Endothelial cell of umbilical vein (primary cell): ENCODE data around the gene KCMF1. TPM values are rescaled to one million over a fixed set of nuclear protein-coding genes. Genes with fewer than 3 reads are reported as not detected.

Experiments used
- BruUV-seq: library from RNA; stranded (reverse); fragments of 400-500 nt; replicated peaks from 2 replicates; lab custom pipeline; 2021; lab: Mats Ljungman, UMichigan
- CTCF ChIA-PET: fragments of 300-600, 350-600 bp; sonication (Branson Sonifier 250); formaldehyde crosslinking; loops from one replicate; lab custom pipeline; 2021; ENCODE audit warnings: antibody characterized with exemption, inconsistent platforms; lab: Charles Lee
- POLR2A ChIA-PET: fragments of 300-600, 350-600 bp; sonication (Branson Sonifier 250); formaldehyde crosslinking; loops from one replicate; lab custom pipeline; 2021; ENCODE audit warnings: antibody characterized with exemption, inconsistent platforms; lab: Charles Lee
- DNase-seq: peaks from one replicate; pipeline ENCODE4 v3.0.0-alpha.2; 2011; ENCODE audit warnings: low read depth, low spot score
- FAIRE-seq: peaks from 2 replicates; lab custom pipeline; 2011; peaks lifted over from hg19 to GRCh38; lab: Jason Lieb, UNC
- H2AFZ ChIP-seq: 2 replicates; pipeline ENCODE4 v1.6.0; 2012; ENCODE audit warnings: low read depth, low read length, control low read depth, inconsistent platforms
- H3K27ac ChIP-seq: 2 replicates; pipeline ENCODE4 v1.5.1; 2011; ENCODE audit warnings: low read depth, mild to moderate bottlenecking, control low read depth, low read length, moderate library complexity; ENCODE audit not compliant: insufficient read depth
- H3K27me3 ChIP-seq, 2 experiments: 2 replicates each; pipeline versions ENCODE4 v1.6.0 to v1.6.1; 2011; ENCODE audit warnings: low read length in 2 of 2, mixed read lengths in 1 of 2; ENCODE audit not compliant: control insufficient read depth in 2 of 2, insufficient read depth in 2 of 2
- H3K36me3 ChIP-seq, 2 experiments: 2 replicates in 1 of 2; 3 replicates in 1 of 2; pipeline ENCODE4 v1.5.1; 2011; ENCODE audit warnings: low read length in 2 of 2, mild to moderate bottlenecking in 1 of 2, moderate library complexity in 1 of 2; ENCODE audit not compliant: control insufficient read depth in 2 of 2, insufficient read depth in 2 of 2; ENCODE audit errors: extremely low read depth in 1 of 2
- H3K4me1 ChIP-seq: 3 replicates; pipeline ENCODE4 v1.5.1; 2011; ENCODE audit warnings: mild to moderate bottlenecking, low read length; ENCODE audit not compliant: control insufficient read depth, insufficient read depth; ENCODE audit errors: extremely low read depth
- H3K4me2 ChIP-seq: 2 replicates; pipeline ENCODE4 v1.6.1; 2011; ENCODE audit warnings: low read length, control low read depth, mixed read lengths; ENCODE audit not compliant: insufficient read depth
- H3K4me3 ChIP-seq, 3 experiments: fragments of 200-600 bp in 1 of 3; sonication (generic), shearing (Covaris generic) in 1 of 3; replicated peaks in 1 of 3; 2 replicates each; pipeline ENCODE4 v1.5.1; 2011 to 2016; ENCODE audit warnings: control low read depth in 3 of 3, low read length in 3 of 3, mild to moderate bottlenecking in 2 of 3, inconsistent platforms in 1 of 3, low read depth in 1 of 3, moderate library complexity in 1 of 3; ENCODE audit not compliant: insufficient read depth in 1 of 3
- H3K79me2 ChIP-seq: 2 replicates; pipeline ENCODE4 v1.6.0; 2012; ENCODE audit warnings: low read length, inconsistent platforms; ENCODE audit not compliant: control insufficient read depth, insufficient read depth
- H3K9ac ChIP-seq: replicated peaks from 2 replicates; pipeline ENCODE3; 2011; ENCODE audit warnings: low read length, control low read depth; ENCODE audit not compliant: insufficient read depth; ENCODE audit errors: extremely low read depth
- H3K9me1 ChIP-seq: replicated peaks from 3 replicates; pipeline ENCODE4 v1.6.0; 2011; ENCODE audit warnings: mild to moderate bottlenecking, low read length; ENCODE audit not compliant: control insufficient read depth, insufficient read depth; ENCODE audit errors: extremely low read depth
- H3K9me3 ChIP-seq: replicated peaks from 2 replicates; pipeline ENCODE4 v1.5.1; 2012; ENCODE audit warnings: low read length, inconsistent platforms; ENCODE audit not compliant: control insufficient read depth, insufficient read depth
- H4K20me1 ChIP-seq: replicated peaks from 2 replicates; pipeline ENCODE3; 2011; ENCODE audit warnings: mild to moderate bottlenecking, low read length; ENCODE audit not compliant: control insufficient read depth, insufficient read depth; ENCODE audit errors: extremely low read depth
- EZH2 ChIP-seq: IDR thresholded peaks from 2 replicates; pipeline ENCODE4 v1.6.1; 2012; ENCODE audit warnings: borderline replicate concordance, low read depth, mild to moderate bottlenecking, moderate library complexity, low read length, inconsistent platforms; ENCODE audit not compliant: severe bottlenecking
- FOS ChIP-seq: IDR thresholded peaks from 2 replicates; pipeline ENCODE4 v1.6.1; 2011; ENCODE audit warnings: mild to moderate bottlenecking, low read length, moderate library complexity, borderline replicate concordance; ENCODE audit not compliant: insufficient read depth
- GATA2 ChIP-seq: IDR thresholded peaks from 2 replicates; pipeline ENCODE4 v1.7.0; 2011; ENCODE audit warnings: low read depth, mild to moderate bottlenecking, moderate library complexity, mixed read lengths, low read length; ENCODE audit not compliant: insufficient read length, insufficient read depth
- JUN ChIP-seq: IDR thresholded peaks from 2 replicates; pipeline ENCODE4 v1.6.1; 2011; ENCODE audit warnings: borderline replicate concordance, low read depth; ENCODE audit not compliant: insufficient read length, insufficient read depth
- MYC ChIP-seq: IDR thresholded peaks from one replicate; pipeline ENCODE4 v1.6.1; 2011; ENCODE audit warnings: mild to moderate bottlenecking, low read depth, low read length
- POLR2A ChIP-seq: IDR thresholded peaks from 2 replicates; pipeline ENCODE4 v1.6.1; 2012; ENCODE audit warnings: low read depth, mild to moderate bottlenecking, control low read depth, low read length
- POLR2AphosphoS5 ChIP-seq: IDR thresholded peaks from 2 replicates; pipeline ENCODE4 v1.6.1; 2012; ENCODE audit warnings: low read depth, mild to moderate bottlenecking, control low read depth, low read length, moderate library complexity; ENCODE audit not compliant: insufficient read depth
- dilution Hi-C: fragments of 300-500 bp; cut with MboI; formaldehyde crosslinking; loops from one replicate; pipeline ENCODE4 v1.15.0; 2019; ENCODE audit warnings: low sequenced_read_pairs; ENCODE audit not compliant: extremely low pct_ligation_motif_present
- intact Hi-C: fragments of 100-400 bp; cut with micrococcal nuclease; formaldehyde crosslinking; loops from one replicate; pipeline ENCODE4 v1.10.0; 2022
- polyA plus RNA-seq, 4 experiments: library from polyadenylated mRNA; depleted of rRNA in 3 of 4; stranded (reverse) in 3 of 4; unstranded in 1 of 4; fragments of >200 nt; gene quantifications; 2 replicates each; pipeline versions ENCODE4 v1.2.1 to v1.2.3, GENCODE V29; 2011 to 2012; ENCODE audit warnings: missing spikeins in 1 of 4
- total RNA-seq: library from RNA; stranded (reverse); gene quantifications from 2 replicates; pipeline ENCODE4 v1.2.3, GENCODE V29; 2021
- TF ChIP-seq, protein P1 (sequence below): IDR thresholded peaks from 2 replicates; pipeline ENCODE4 v1.6.1; 2011; ENCODE audit not compliant: insufficient read depth, insufficient read length
- TF ChIP-seq, protein P2 (sequence below), 2 donors: IDR thresholded peaks; 1 replicate in 1 of 2; 2 replicates in 1 of 2; pipeline ENCODE4 v1.5.1; 2011; ENCODE audit warnings: low read length in 2 of 2, mild to moderate bottlenecking in 2 of 2, moderate library complexity in 2 of 2, control low read depth in 1 of 2, inconsistent platforms in 1 of 2, low read depth in 1 of 2; ENCODE audit not compliant: insufficient read depth in 1 of 2; ENCODE audit errors: extremely low read depth in 1 of 2

KCMF1 gene
- total and polyA plus RNA-seq, 2 donors (not counting 3 experiments of a cell fraction or from before 2014, with no cell fraction given), result 49.3 to 78.4 TPM

DNA sequence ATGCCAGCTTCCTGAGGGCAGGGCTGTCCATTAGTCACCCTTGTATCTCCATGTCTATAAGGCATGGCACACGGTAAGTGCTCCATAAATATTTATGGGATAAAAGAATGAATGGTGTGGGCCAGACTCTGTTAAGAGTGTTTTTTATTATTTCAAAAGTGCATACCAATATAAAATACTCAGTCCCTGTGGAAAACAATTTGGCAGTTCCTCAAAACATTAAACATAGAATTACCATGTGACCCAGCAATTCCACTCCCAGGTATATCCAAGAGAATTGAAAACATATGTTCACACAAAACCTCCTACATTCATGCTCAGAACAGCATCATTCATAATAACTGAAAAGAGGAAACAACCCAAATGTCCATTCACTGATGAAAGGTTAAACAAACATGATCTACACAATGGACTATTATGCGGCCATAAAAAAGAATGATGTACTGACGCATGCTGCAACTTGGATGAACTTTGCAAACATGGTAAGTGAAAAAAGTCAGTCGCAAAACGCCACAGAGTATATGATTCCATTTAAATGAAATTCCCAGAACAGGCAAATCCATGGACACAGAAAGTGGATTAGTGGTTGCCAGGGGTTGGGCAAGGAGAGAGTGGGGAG, 93.1 kb downstream of the KCMF1 start:
- no peak overlapping the region for H3K4me3 ChIP-seq
- no peaks in the 10 kb centered on the region for H3K9me1 ChIP-seq
- H4K20me1 ChIP-seq, result no peaks in the 10 kb centered on the region
- no peak for FAIRE-seq
- no peaks in the 10 kb centered on the region for H3K4me1 ChIP-seq
- peaks cover 7 to 13% of the 10 kb centered on the region in 2 experiments for H3K27me3 ChIP-seq
- ChIA-PET CTCF (interaction anchor here (3.1 to 6.1 kb wide), 2 partner anchors 234 to 236 kb away, joined by 20 to 371 read pairs; no protein-coding TSS in a partner anchor), POLR2A (no interaction called here)
- TF ChIP-seq GATA2, result no peak
- no peak for DNase-seq
- intact Hi-C loops, result no loop called here
- no peaks in the 10 kb centered on the region for H3K9me3 ChIP-seq
- no peak overlapping the region for H3K4me2 ChIP-seq
- no peaks in the 10 kb centered on the region for H3K36me3 ChIP-seq
- H3K79me2 ChIP-seq, result no peaks in the 10 kb centered on the region
- H2AFZ ChIP-seq, result no peak overlapping the region
- no TSS peak for BruUV-seq
- dilution Hi-C loops, result no loop called here
- no peak overlapping the region for H3K9ac ChIP-seq
- no peak overlapping the region for H3K27ac ChIP-seq

DNA sequence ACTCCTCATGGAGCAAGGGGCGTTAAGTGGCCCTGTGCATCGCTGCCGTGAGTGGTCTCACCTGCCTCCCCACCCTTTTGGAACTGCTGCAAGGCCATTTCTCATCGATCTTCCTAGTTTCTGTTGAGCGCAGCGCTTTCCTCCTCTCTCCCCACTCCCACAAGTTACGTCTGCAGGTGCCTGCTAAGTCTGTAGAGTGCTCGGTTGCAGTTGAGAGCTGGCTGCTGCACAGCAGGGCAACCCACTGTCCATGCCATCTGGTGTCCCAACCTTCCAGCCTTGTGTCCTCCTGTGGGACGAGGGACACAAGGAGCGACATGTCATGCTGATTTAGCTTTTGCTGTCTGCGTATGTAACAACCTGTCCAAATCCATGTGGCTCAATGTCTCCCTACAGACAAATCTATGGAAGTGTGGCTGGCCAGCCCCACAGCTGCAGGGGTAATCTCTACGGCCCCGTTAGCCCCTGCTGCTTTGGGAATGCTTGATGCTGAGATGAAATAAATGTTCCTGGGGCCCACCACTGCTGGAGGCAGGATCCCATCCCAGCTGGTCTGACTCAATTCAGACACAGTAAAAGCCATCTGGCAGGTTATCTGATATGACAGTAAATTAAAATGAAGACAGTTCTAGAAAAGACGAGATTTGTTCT, 94.1 kb downstream of the KCMF1 start:
- Histone ChIP-seq H3K9me1 (no peaks in the 10 kb centered on the region), H4K20me1 (no peaks in the 10 kb centered on the region), H3K36me3 (no peaks in the 10 kb centered on the region), H3K4me1 (no peaks in the 10 kb centered on the region), H3K9ac (no peak overlapping the region), H3K4me2 (no peak overlapping the region), H3K27ac (no peak overlapping the region), H3K79me2 (no peaks in the 10 kb centered on the region), H3K4me3 (no peak overlapping the region), H2AFZ (no peak overlapping the region), H3K9me3 (no peaks in the 10 kb centered on the region), H3K27me3 (peaks cover 7 to 13% of the 10 kb centered on the region in 2 experiments)
- ChIA-PET POLR2A (interaction anchor here (2.3 kb wide), 1 partner anchor 235 kb away, joined by 7 read pairs; no protein-coding TSS in a partner anchor), CTCF (interaction anchor here (1.3 to 6.1 kb wide), 8 partner anchors 16 to 233 kb away, joined by 4 to 371 read pairs (median 6); partner anchors contain the start of gene TCF7L1)
- FAIRE-seq, result no peak
- TF ChIP-seq, protein P1, sequence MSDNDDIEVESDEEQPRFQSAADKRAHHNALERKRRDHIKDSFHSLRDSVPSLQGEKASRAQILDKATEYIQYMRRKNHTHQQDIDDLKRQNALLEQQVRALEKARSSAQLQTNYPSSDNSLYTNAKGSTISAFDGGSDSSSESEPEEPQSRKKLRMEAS, result no peak
- TF ChIP-seq POLR2AphosphoS5, result no peak
- TF ChIP-seq POLR2A, result no peak
- TF ChIP-seq FOS, result no peak
- TF ChIP-seq MYC, result no peak
- TF ChIP-seq EZH2, result no peak
- no peak for TF ChIP-seq GATA2
- TF ChIP-seq JUN, result no peak
- TF ChIP-seq, protein P2, sequence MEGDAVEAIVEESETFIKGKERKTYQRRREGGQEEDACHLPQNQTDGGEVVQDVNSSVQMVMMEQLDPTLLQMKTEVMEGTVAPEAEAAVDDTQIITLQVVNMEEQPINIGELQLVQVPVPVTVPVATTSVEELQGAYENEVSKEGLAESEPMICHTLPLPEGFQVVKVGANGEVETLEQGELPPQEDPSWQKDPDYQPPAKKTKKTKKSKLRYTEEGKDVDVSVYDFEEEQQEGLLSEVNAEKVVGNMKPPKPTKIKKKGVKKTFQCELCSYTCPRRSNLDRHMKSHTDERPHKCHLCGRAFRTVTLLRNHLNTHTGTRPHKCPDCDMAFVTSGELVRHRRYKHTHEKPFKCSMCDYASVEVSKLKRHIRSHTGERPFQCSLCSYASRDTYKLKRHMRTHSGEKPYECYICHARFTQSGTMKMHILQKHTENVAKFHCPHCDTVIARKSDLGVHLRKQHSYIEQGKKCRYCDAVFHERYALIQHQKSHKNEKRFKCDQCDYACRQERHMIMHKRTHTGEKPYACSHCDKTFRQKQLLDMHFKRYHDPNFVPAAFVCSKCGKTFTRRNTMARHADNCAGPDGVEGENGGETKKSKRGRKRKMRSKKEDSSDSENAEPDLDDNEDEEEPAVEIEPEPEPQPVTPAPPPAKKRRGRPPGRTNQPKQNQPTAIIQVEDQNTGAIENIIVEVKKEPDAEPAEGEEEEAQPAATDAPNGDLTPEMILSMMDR (IDR thresholded peaks at IDR 0.05; ENCODE audit: extremely low read depth in 1 of 2, insufficient read depth in 1 of 2, low read depth in 1 of 2, low read length in 2 of 2), result no peak
- intact Hi-C loops (loop anchor here (5.0 kb wide), 1 partner anchor 138 kb away; no protein-coding TSS in a partner anchor), dilution Hi-C loops (no loop called here)
- BruUV-seq, result no TSS peak
- DNase-seq, result no peak
